NT2/D1 (cell line): ENCODE results near the gene PSMG2.

ENCODE experiments used
- DNase-seq: peaks from one replicate; pipeline ENCODE4 v3.0.0-alpha.2; 2011; ENCODE audit warnings: low read depth, low spot score
- H3K27me3 ChIP-seq: 2 replicates; pipeline ENCODE4 v1.6.0; 2011; ENCODE audit warnings: mild to moderate bottlenecking; ENCODE audit not compliant: insufficient read length, insufficient read depth
- H3K36me3 ChIP-seq: 2 replicates; pipeline ENCODE4 v1.6.1; 2011; ENCODE audit warnings: mild to moderate bottlenecking, low read length, mixed read lengths; ENCODE audit not compliant: insufficient read depth, insufficient read length
- H3K4me1 ChIP-seq: 2 replicates; pipeline ENCODE4 v1.5.1; 2011; ENCODE audit not compliant: insufficient read depth, insufficient read length
- H3K4me3 ChIP-seq: 2 replicates; pipeline ENCODE4 v1.5.1; 2011; ENCODE audit warnings: low read depth; ENCODE audit not compliant: insufficient read length
- H3K9ac ChIP-seq: 2 replicates; pipeline ENCODE4 v1.6.0; 2011; ENCODE audit warnings: low read depth; ENCODE audit not compliant: insufficient read length
- H3K9me3 ChIP-seq: 2 replicates; pipeline ENCODE4 v1.5.1; 2011; ENCODE audit warnings: mild to moderate bottlenecking, low read length; ENCODE audit not compliant: insufficient read depth
- SUZ12 ChIP-seq: IDR thresholded peaks from 2 replicates; pipeline ENCODE4 v1.6.1; 2011; ENCODE audit not compliant: insufficient read length, insufficient read depth; ENCODE audit errors: extremely low read depth
- YY1 ChIP-seq: IDR thresholded peaks from 2 replicates; pipeline ENCODE4 v1.6.1; 2011; ENCODE audit not compliant: insufficient read length, insufficient read depth
- ZNF274 ChIP-seq: IDR thresholded peaks from 2 replicates; pipeline ENCODE4 v1.6.1; 2011; ENCODE audit warnings: mild to moderate bottlenecking, low read depth, low read length

Gene PSMG2

GRCh38 chr18:12765126-12765525 is 62.3 kb downstream of the PSMG2 start:
- H3K9me3 ChIP-seq = no peaks in the 10 kb centered on the region

GRCh38 chr18:12765586-12765985 is 62.7 kb downstream of the PSMG2 start:
- no peak overlapping the region for H3K9ac ChIP-seq
- H3K4me3 ChIP-seq = no peak overlapping the region
- no peaks in the 10 kb centered on the region for H3K9me3 ChIP-seq

More at GRCh38 chr18:12765126-12765525, 62.3 kb downstream of the PSMG2 start:
- H3K9ac ChIP-seq = no peak overlapping the region
- H3K4me3 ChIP-seq = no peak overlapping the region
- H3K27me3 ChIP-seq = no peaks in the 10 kb centered on the region
- H3K36me3 ChIP-seq = no peaks in the 10 kb centered on the region
- H3K4me1 ChIP-seq = no peaks in the 10 kb centered on the region
- no peak for TF ChIP-seq ZNF274
- no peak for DNase-seq

GRCh38 chr18:12766986-12767433 is 64.2 kb downstream of the PSMG2 start:
- TF ChIP-seq ZNF274 (no peak), YY1 (no peak), SUZ12 (no peak)
- no peaks in the 10 kb centered on the region for H3K36me3 ChIP-seq

More at GRCh38 chr18:12765586-12765985, 62.7 kb downstream of the PSMG2 start:
- no peaks in the 10 kb centered on the region for H3K27me3 ChIP-seq
- H3K36me3 ChIP-seq = no peaks in the 10 kb centered on the region
- TF ChIP-seq SUZ12 (no peak), ZNF274 (no peak), YY1 (no peak)
- no peaks in the 10 kb centered on the region for H3K4me1 ChIP-seq
- DNase-seq = no peak

GRCh38 chr18:12767580-12768155 is 64.8 kb downstream of the PSMG2 start:
- H3K4me3 ChIP-seq = no peak overlapping the region
- H3K4me1 ChIP-seq = no peaks in the 10 kb centered on the region
- H3K27me3 ChIP-seq = no peaks in the 10 kb centered on the region
- no peak for TF ChIP-seq SUZ12
- TF ChIP-seq YY1 = no peak
- no peak for TF ChIP-seq ZNF274
- H3K36me3 ChIP-seq = no peaks in the 10 kb centered on the region
- no peak for DNase-seq
- H3K9ac ChIP-seq = peak overlapping the region; percentile 11
- H3K9me3 ChIP-seq = no peaks in the 10 kb centered on the region

More at GRCh38 chr18:12766986-12767433, 64.2 kb downstream of the PSMG2 start:
- H3K9ac ChIP-seq = peak overlapping the region; percentile 11
- H3K27me3 ChIP-seq = no peaks in the 10 kb centered on the region
- H3K4me1 ChIP-seq = no peaks in the 10 kb centered on the region
- no peak overlapping the region for H3K4me3 ChIP-seq
- H3K9me3 ChIP-seq = no peaks in the 10 kb centered on the region
- DNase-seq = peak; percentile 18

GRCh38 chr18:12768625-12769024 is 65.8 kb downstream of the PSMG2 start:
- TF ChIP-seq ZNF274 (no peak), YY1 (no peak), SUZ12 (no peak)
- Histone ChIP-seq H3K4me1 (no peaks in the 10 kb centered on the region), H3K36me3 (no peaks in the 10 kb centered on the region), H3K4me3 (no peak overlapping the region), H3K9ac (no peak overlapping the region), H3K27me3 (no peaks in the 10 kb centered on the region), H3K9me3 (no peaks in the 10 kb centered on the region)
- DNase-seq = no peak

GRCh38 chr18:12769136-12769535 is 66.3 kb downstream of the PSMG2 start:
- no peak overlapping the region for H3K9ac ChIP-seq
- H3K9me3 ChIP-seq = no peaks in the 10 kb centered on the region
- H3K36me3 ChIP-seq = no peaks in the 10 kb centered on the region
- no peaks in the 10 kb centered on the region for H3K27me3 ChIP-seq
- no peak for TF ChIP-seq YY1
- no peak for TF ChIP-seq ZNF274
- no peak for TF ChIP-seq SUZ12
- no peak overlapping the region for H3K4me3 ChIP-seq
- H3K4me1 ChIP-seq = no peaks in the 10 kb centered on the region
- DNase-seq = no peak

- Histone ChIP-seq H3K4me1 (no peaks in the 10 kb centered on the region), H3K27me3 (no peaks in the 10 kb centered on the region), H3K9me3 (no peaks in the 10 kb centered on the region), H3K36me3 (no peaks in the 10 kb centered on the region), H3K9ac (no peak overlapping the region), H3K4me3 (no peak overlapping the region)
- no peak for DNase-seq
- TF ChIP-seq ZNF274 = no peak
- no peak for TF ChIP-seq SUZ12
- no peak for TF ChIP-seq YY1
Measured at GRCh38 chr18:12769644-12770440, 67.0 kb downstream of the PSMG2 start.
